GM23338 (cell line): ENCODE data around the gene MTHFS. TPM values are rescaled to one million over a fixed set of nuclear protein-coding genes. Genes with fewer than 3 reads are reported as not detected.
"Not testable (repeated sequence)": the region's sequence is repeated elsewhere in the genome, so short reads cannot be mapped to it uniquely, and the experiment has no call there.

Experiments
- ATAC-seq: fragments of 200-7000 bp; cut with Tn5 transposase; 3 replicates; pipeline ENCODE4 v1.9.1; 2020
- DNase-seq: peaks from one replicate; pipeline ENCODE4 v3.0.0-alpha.2; 2015; ENCODE audit warnings: low spot score
- H2AFZ ChIP-seq: fragments of 200-600 bp; sonication (generic); 2 replicates; pipeline ENCODE4 v1.8.0; 2016; ENCODE audit warnings: antibody characterized with exemption, mild to moderate bottlenecking, moderate library complexity
- H3F3A ChIP-seq: fragments of 200-600 bp; sonication (generic); replicated peaks from 2 replicates; pipeline ENCODE4 v1.8.0; 2017; ENCODE audit warnings: antibody characterized with exemption, mixed run types, low read depth
- H3K27ac ChIP-seq: fragments of 200-600 bp; sonication (generic); 2 replicates; pipeline ENCODE4 v1.6.1; 2016; ENCODE audit warnings: low read depth
- H3K27me3 ChIP-seq: fragments of 200-600 bp; sonication (generic); 2 replicates; pipeline ENCODE4 v1.8.0; 2016; ENCODE audit warnings: mild to moderate bottlenecking, mixed run types, moderate library complexity; ENCODE audit not compliant: insufficient read depth
- H3K36me3 ChIP-seq: fragments of 200-600 bp; sonication (generic); 2 replicates; pipeline ENCODE4 v1.8.0; 2016; ENCODE audit warnings: mild to moderate bottlenecking; ENCODE audit not compliant: insufficient read depth
- H3K4me1 ChIP-seq: fragments of 200-600 bp; sonication (generic); 2 replicates; pipeline ENCODE4 v1.8.0; 2016; ENCODE audit warnings: mild to moderate bottlenecking, moderate library complexity; ENCODE audit not compliant: insufficient read depth
- H3K4me2 ChIP-seq: fragments of 200-600 bp; sonication (generic); 2 replicates; pipeline ENCODE4 v1.7.1; 2017; ENCODE audit warnings: mixed run types
- H3K4me3 ChIP-seq: fragments of 200-600 bp; sonication (generic); 2 replicates; pipeline ENCODE4 v1.6.1; 2016; ENCODE audit warnings: mixed run types
- H3K79me2 ChIP-seq: fragments of 200-600 bp; sonication (generic); replicated peaks from 2 replicates; pipeline ENCODE4 v1.8.0; 2017; ENCODE audit warnings: mild to moderate bottlenecking; ENCODE audit not compliant: insufficient read depth
- H3K9me2 ChIP-seq: fragments of 200-600 bp; sonication (generic); 2 replicates; pipeline ENCODE4 v1.8.0; 2017; ENCODE audit not compliant: insufficient read depth
- H4K20me1 ChIP-seq: fragments of 200-600 bp; sonication (generic); replicated peaks from 2 replicates; pipeline ENCODE4 v1.8.0; 2017; ENCODE audit warnings: mild to moderate bottlenecking; ENCODE audit not compliant: insufficient read depth
- H3K27ac Mint-ChIP-seq: 2 replicates; pipeline ENCODE4 v1.8.0; 2020; ENCODE audit warnings: inconsistent platforms, mild to moderate bottlenecking, moderate library complexity, mixed read lengths
- H3K27me3 Mint-ChIP-seq: 3 replicates; pipeline ENCODE4 v1.8.0; 2022; ENCODE audit warnings: low read depth, mild to moderate bottlenecking, moderate library complexity, mixed read lengths, inconsistent platforms; ENCODE audit not compliant: insufficient read depth, poor library complexity
- H3K36me3 Mint-ChIP-seq: 3 replicates; pipeline ENCODE4 v1.8.0; 2021; ENCODE audit warnings: low read depth, mild to moderate bottlenecking, inconsistent platforms, moderate library complexity, mixed read lengths
- H3K4me1 Mint-ChIP-seq: 3 replicates; pipeline ENCODE4 v1.8.0; 2020; ENCODE audit warnings: mild to moderate bottlenecking, inconsistent platforms, mixed read lengths
- H3K4me3 Mint-ChIP-seq: 3 replicates; pipeline ENCODE4 v1.8.0; 2021; ENCODE audit warnings: moderate library complexity, mild to moderate bottlenecking, inconsistent platforms, mixed read lengths
- H3K9me3 Mint-ChIP-seq: 3 replicates; pipeline ENCODE4 v1.8.0; 2020; ENCODE audit warnings: moderate library complexity, mild to moderate bottlenecking, inconsistent platforms, mixed read lengths
- CREB1 ChIP-seq: fragments of 250-450 bp; sonication (Bioruptor Pico); IDR thresholded peaks from 2 replicates; pipeline ENCODE4 v1.5.0; 2020; ENCODE audit warnings: low read depth, mild to moderate bottlenecking, moderate library complexity
- CTCF ChIP-seq, 2 experiments: fragments of 200-600 bp in 1 of 2; sonication (generic) in 1 of 2; conservative IDR thresholded peaks; 2 replicates each; pipeline versions ENCODE4 v1.5.1 to v1.6.1; 2016 to 2017; ENCODE audit warnings: antibody characterized with exemption in 2 of 2, low read depth in 2 of 2, mild to moderate bottlenecking in 2 of 2, moderate library complexity in 1 of 2
- EZH2 ChIP-seq: fragments of 200-600 bp; sonication (generic); IDR thresholded peaks from one replicate; pipeline ENCODE4 v1.8.0; 2017; ENCODE audit warnings: antibody characterized with exemption, mild to moderate bottlenecking, low read depth; ENCODE audit not compliant: unreplicated experiment
- EZH2phosphoT487 ChIP-seq: fragments of 200-600 bp; sonication (generic); IDR thresholded peaks from one replicate; pipeline ENCODE4 v1.8.1; 2018; ENCODE audit warnings: antibody characterized with exemption; ENCODE audit not compliant: unreplicated experiment
- JUNB ChIP-seq: IDR thresholded peaks from one replicate; pipeline ENCODE4 v1.6.1; 2016; ENCODE audit warnings: antibody characterized with exemption; ENCODE audit not compliant: unreplicated experiment
- NANOG ChIP-seq: IDR thresholded peaks from 2 replicates; pipeline ENCODE4 v1.6.1; 2016; ENCODE audit warnings: antibody characterized with exemption, borderline replicate concordance
- POLR2AphosphoS5 ChIP-seq: IDR thresholded peaks from 2 replicates; pipeline ENCODE4 v1.6.1; 2016; ENCODE audit warnings: antibody characterized with exemption, low read depth
- REST ChIP-seq: IDR thresholded peaks from one replicate; pipeline ENCODE4 v1.6.1; 2018; ENCODE audit warnings: antibody characterized with exemption; ENCODE audit not compliant: unreplicated experiment
- ZNF114 ChIP-seq: fragments of 250-450 bp; sonication (Bioruptor Pico); IDR thresholded peaks from 2 replicates; pipeline ENCODE4 v1.5.0; 2020; ENCODE audit warnings: mild to moderate bottlenecking, moderate library complexity
- ZNF331 ChIP-seq: fragments of 250-450 bp; sonication (Bioruptor Pico); IDR thresholded peaks from 2 replicates; pipeline ENCODE4 v1.5.0; 2020; ENCODE audit warnings: low read depth, mild to moderate bottlenecking, moderate library complexity
- ZNF462 ChIP-seq: fragments of 250-450 bp; sonication (Bioruptor Pico); IDR thresholded peaks from 2 replicates; pipeline ENCODE4 v1.5.0; 2020; ENCODE audit warnings: mild to moderate bottlenecking, moderate library complexity
- polyA plus RNA-seq: library from polyadenylated mRNA; unstranded; fragments of >200 nt; fragmentation: Nextera tagmentation; extraction: Ambion mirVana; gene quantifications from 2 replicates; pipeline ENCODE4 v1.2.1, GENCODE V29; 2016
- total RNA-seq: library from RNA; depleted of rRNA; stranded (reverse); fragments of >200 nt; shearing (Covaris generic); gene quantifications from 2 replicates; pipeline ENCODE4 v1.2.3, GENCODE V29; 2014

The MTHFS gene
- total and polyA plus RNA-seq, 2 experiments from 2014 or later: 33.2 to 62.0 TPM

GRCh38 chr15:79898786-79899185 lies 2.0 kb upstream of the MTHFS start:
- H3K36me3 ChIP-seq, H3K27me3 ChIP-seq, H3K9me3 Mint-ChIP-seq, H3K36me3 Mint-ChIP-seq, ATAC-seq, H3K4me3 ChIP-seq, H3K27ac Mint-ChIP-seq, H3K27me3 Mint-ChIP-seq, H3F3A ChIP-seq, H3K9me2 ChIP-seq, H3K4me2 ChIP-seq, H2AFZ ChIP-seq, H4K20me1 ChIP-seq, H3K4me3 Mint-ChIP-seq, DNase-seq: not testable (repeated sequence)
- H3K4me1 ChIP-seq: peaks cover 13% of the 10 kb centered on the region
- peaks cover 16% of the 10 kb centered on the region; the same call in 2 of the 3 replicates for H3K4me1 Mint-ChIP-seq
- peak overlapping the region; percentile 91; the same call in 1 of the 2 replicates for H3K27ac ChIP-seq
- H3K79me2 ChIP-seq: peaks cover 26% of the 10 kb centered on the region

GRCh38 chr15:79898369-79898768 lies 1.6 kb upstream of the MTHFS start:
- 0 out of 3 replicates have a peak overlapping the region, but pooled peaks have one; percentile 27 for H3K4me3 Mint-ChIP-seq
- TF ChIP-seq JUNB: no peak
- TF ChIP-seq REST: no peak
- no peak for TF ChIP-seq CREB1
- TF ChIP-seq ZNF114 (CRISPR knock-in tag): no peak
- no peak for TF ChIP-seq ZNF462 (CRISPR knock-in tag)
- TF ChIP-seq NANOG: no peak
- no peak for TF ChIP-seq POLR2AphosphoS5
- TF ChIP-seq EZH2: no peak
- no peak for TF ChIP-seq ZNF331
- no peak for TF ChIP-seq EZH2phosphoT487
- no peak for TF ChIP-seq CTCF (conservative IDR thresholded peaks at IDR 0.05; ENCODE audit: low read depth in 2 of 2)

More at GRCh38 chr15:79898369-79898768, 1.6 kb upstream of the MTHFS start:
- H3K4me2 ChIP-seq: no peak overlapping the region
- H3K9me2 ChIP-seq: no peaks in the 10 kb centered on the region
- H3K4me3 ChIP-seq: no peak overlapping the region
- peaks cover 30% of the 10 kb centered on the region for H3K79me2 ChIP-seq
- H3F3A ChIP-seq: no peaks in the 10 kb centered on the region
- peaks cover 13% of the 10 kb centered on the region for H3K4me1 ChIP-seq
- DNase-seq (no peak), ATAC-seq (no peak)
- no peaks in the 10 kb centered on the region for H4K20me1 ChIP-seq
- no peaks in the 10 kb centered on the region for H3K36me3 ChIP-seq
- no peaks in the 10 kb centered on the region for H3K27me3 Mint-ChIP-seq
- H3K9me3 Mint-ChIP-seq: peaks cover 2% of the 10 kb centered on the region; the same call in 1 of the 3 replicates
- H3K36me3 Mint-ChIP-seq: 0 out of 3 replicates have a peak, but pooled peaks cover 5% of the 10 kb centered on the region
- H3K4me1 Mint-ChIP-seq: peaks cover 15% of the 10 kb centered on the region; the same call in 2 of the 3 replicates
- no peaks in the 10 kb centered on the region for H3K27me3 ChIP-seq
- H3K27ac Mint-ChIP-seq: no peak overlapping the region
- peak overlapping the region; percentile 91; the same call in 1 of the 2 replicates for H3K27ac ChIP-seq
- H2AFZ ChIP-seq: no peak overlapping the region
